ENCODE data around the gene SIPA1L3. TPM values are rescaled to one million over a fixed set of nuclear protein-coding genes. Genes with fewer than 3 reads are reported as not detected.
A peak's percentile ranks its signal among the peaks of the same experiment; 100 is the strongest.

The SIPA1L3 gene
- total and polyA plus RNA-seq, 10 of the 15 experiments (the other 5 are each of a cell fraction or from before 2014, with no cell fraction given) = 0.24 to 66.2 (median 19.1) TPM

DNA sequence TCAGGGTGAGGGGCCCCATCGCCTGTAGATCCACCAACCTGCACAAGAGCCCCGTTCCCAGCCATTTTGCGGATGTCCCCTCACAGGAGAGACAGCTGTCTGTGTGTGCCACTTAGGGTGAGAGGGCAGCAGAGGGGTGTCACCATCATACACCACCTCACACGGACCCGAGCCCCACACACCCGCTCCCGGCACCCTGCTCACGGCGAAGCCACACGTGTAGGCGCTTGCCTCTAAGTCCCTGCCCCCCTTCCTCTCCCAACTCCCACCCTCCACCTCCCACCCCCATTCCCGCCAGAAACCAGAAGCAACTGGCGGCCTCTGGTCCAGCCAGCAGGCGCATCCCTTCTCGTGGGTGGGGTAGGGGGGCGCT, 321.0 kb downstream of the SIPA1L3 start (continued):
- TF ChIP-seq YBX1 (IDR thresholded peaks at IDR 0.05) = no peak
- TF ChIP-seq IKZF1 (conservative IDR thresholded peaks at IDR 0.05) = no peak
- TF ChIP-seq BACH1 (IDR thresholded peaks at IDR 0.05; ENCODE audit: borderline replicate concordance) = no peak
- no peak for TF ChIP-seq RB1 (IDR thresholded peaks at IDR 0.05; ENCODE audit: borderline replicate concordance)
- TF ChIP-seq MTA3 (IDR thresholded peaks at IDR 0.05; ENCODE audit: borderline replicate concordance, low read length) = no peak
- no peak for TF ChIP-seq IRF4 (IDR thresholded peaks at IDR 0.05; ENCODE audit: low read depth, low read length)

DNA sequence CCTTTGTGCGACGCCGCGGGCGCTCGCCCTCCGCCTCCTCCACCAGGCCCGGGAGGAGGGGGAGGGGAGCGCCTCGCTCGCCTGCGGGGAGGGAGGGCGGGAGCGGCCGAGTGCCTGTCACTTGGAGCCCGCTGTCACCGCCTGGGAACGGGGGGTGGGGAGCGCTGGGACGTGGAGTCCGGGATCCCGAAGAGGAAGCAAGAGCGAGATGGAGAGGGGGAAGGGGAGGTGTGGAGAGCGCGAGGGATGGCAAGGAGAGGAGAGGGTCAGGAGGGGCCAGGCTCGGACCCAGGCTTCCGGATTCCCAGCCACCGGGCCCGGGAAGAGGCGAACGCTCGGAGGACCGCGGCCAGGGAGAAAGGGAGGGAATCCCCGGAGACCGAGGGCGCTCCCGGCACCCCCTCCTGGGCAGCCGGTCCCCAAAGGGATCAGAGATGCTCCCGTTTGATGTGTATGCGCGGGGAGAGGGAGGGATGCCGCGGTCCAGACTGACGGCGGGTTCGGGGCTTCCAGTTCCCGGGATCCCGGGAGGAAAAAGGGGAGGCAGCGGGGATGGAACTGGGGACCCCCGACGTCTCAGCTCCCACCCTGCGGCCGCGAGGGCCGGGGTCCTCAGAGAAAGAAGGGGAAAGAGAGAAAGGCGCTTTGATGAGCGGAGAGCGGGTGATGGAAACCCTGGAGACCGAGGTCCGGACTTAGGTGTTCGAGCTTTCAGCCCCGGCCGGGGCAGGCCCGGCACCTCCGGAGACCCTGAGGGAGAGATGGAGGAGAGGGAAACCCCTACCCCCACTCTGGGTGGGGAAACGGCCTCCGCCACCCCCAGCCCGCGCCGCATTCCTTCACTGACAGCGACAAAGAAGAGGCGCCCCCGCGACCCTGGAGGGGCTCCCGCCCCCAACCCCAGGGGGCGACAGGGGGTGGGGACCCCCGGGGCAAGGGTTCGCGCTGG, 321.8 kb downstream of the SIPA1L3 start:
- ChIA-PET SMC1A (ENCODE audit: uncharacterized antibody, unreplicated experiment) (no interaction called here), POLR2A (no interaction called here), CTCF (no interaction called here), RAD21 (ENCODE audit: unreplicated experiment) (no interaction called here)
- Histone ChIP-seq H3K4me2 (ENCODE audit: control insufficient read depth, insufficient read depth) (peak overlapping the region; percentile 50), H3K4me1 (ENCODE audit: control insufficient read depth, insufficient read depth, low read length) (0 out of 2 replicates have a peak, but pooled peaks cover 4% of the 10 kb centered on the region), H3K27me3 (replicated peaks in 1 of 2; ENCODE audit: control insufficient read depth in 2 of 2, insufficient read depth in 2 of 2, low read length in 1 of 2) (peaks cover 6 to 8% of the 10 kb centered on the region in 2 experiments; a peak in 3 of 4 replicates), H3K36me3 (ENCODE audit: control insufficient read depth in 2 of 2, insufficient read depth in 2 of 2, low read length in 1 of 2) (no peaks in the 10 kb centered on the region), H4K20me1 (ENCODE audit: control insufficient read depth, insufficient read depth) (no peaks in the 10 kb centered on the region), H3K27ac (ENCODE audit: control insufficient read depth, insufficient read depth) (no peak overlapping the region), H3K9me3 (replicated peaks; ENCODE audit: control insufficient read depth, insufficient read depth, low read length) (no peaks in the 10 kb centered on the region), H3K4me3 (peak overlapping the region; percentile 41; the same call in 1 of the 2 replicates), H2AFZ (ENCODE audit: control insufficient read depth, low read depth, low read length) (no peak overlapping the region), H3K79me2 (ENCODE audit: control insufficient read depth, insufficient read depth, low read length) (no peaks in the 10 kb centered on the region), H3K9ac (ENCODE audit: control insufficient read depth, insufficient read depth, low read length) (no peak overlapping the region)
- intact Hi-C loops (cut with micrococcal nuclease; ENCODE audit: unreplicated experiment) (loop anchor here (5.0 kb wide), 1 partner anchor 331 kb away; no protein-coding TSS in a partner anchor), in situ Hi-C loops (cut with MboI) (no loop called here)
- FAIRE-seq (no peak), ATAC-seq (no peak), DNase-seq (ENCODE audit: low read depth, low spot score) (no peak)
- BruUV-seq (replicated peaks) = no TSS peak
- 7% methylated on average over 48 of the region's 80 CpGs for WGBS (ENCODE audit: insufficient coverage, insufficient replicate concordance, low lambda C conversion rate, missing lambda C conversion rate)
- TF ChIP-seq, protein P1, sequence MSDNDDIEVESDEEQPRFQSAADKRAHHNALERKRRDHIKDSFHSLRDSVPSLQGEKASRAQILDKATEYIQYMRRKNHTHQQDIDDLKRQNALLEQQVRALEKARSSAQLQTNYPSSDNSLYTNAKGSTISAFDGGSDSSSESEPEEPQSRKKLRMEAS (IDR thresholded peaks at IDR 0.05; ENCODE audit: low read depth, low read length) = no peak
- TF ChIP-seq NRF1 (conservative IDR thresholded peaks at IDR 0.05; ENCODE audit: low read depth, low read length) = no peak
- TF ChIP-seq, protein P2, sequence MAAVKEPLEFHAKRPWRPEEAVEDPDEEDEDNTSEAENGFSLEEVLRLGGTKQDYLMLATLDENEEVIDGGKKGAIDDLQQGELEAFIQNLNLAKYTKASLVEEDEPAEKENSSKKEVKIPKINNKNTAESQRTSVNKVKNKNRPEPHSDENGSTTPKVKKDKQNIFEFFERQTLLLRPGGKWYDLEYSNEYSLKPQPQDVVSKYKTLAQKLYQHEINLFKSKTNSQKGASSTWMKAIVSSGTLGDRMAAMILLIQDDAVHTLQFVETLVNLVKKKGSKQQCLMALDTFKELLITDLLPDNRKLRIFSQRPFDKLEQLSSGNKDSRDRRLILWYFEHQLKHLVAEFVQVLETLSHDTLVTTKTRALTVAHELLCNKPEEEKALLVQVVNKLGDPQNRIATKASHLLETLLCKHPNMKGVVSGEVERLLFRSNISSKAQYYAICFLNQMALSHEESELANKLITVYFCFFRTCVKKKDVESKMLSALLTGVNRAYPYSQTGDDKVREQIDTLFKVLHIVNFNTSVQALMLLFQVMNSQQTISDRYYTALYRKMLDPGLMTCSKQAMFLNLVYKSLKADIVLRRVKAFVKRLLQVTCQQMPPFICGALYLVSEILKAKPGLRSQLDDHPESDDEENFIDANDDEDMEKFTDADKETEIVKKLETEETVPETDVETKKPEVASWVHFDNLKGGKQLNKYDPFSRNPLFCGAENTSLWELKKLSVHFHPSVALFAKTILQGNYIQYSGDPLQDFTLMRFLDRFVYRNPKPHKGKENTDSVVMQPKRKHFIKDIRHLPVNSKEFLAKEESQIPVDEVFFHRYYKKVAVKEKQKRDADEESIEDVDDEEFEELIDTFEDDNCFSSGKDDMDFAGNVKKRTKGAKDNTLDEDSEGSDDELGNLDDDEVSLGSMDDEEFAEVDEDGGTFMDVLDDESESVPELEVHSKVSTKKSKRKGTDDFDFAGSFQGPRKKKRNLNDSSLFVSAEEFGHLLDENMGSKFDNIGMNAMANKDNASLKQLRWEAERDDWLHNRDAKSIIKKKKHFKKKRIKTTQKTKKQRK (IDR thresholded peaks at IDR 0.05; ENCODE audit: low read depth, low read length) = no peak
- TF ChIP-seq EP300 (IDR thresholded peaks at IDR 0.05; ENCODE audit: borderline replicate concordance in 1 of 2, control insufficient read depth in 1 of 2, low read depth in 2 of 2, low read length in 2 of 2) = no peak
- TF ChIP-seq KLF5 (IDR thresholded peaks at IDR 0.05; ENCODE audit: partially characterized antibody) = no peak
- TF ChIP-seq RAD51 (IDR thresholded peaks at IDR 0.05) = no peak
- no peak for TF ChIP-seq FOXK2 (IDR thresholded peaks at IDR 0.05)
- TF ChIP-seq PAX5 (IDR thresholded peaks at IDR 0.05; ENCODE audit: borderline replicate concordance, low read depth, low read length) = no peak
- no peak for TF ChIP-seq CBFB (IDR thresholded peaks at IDR 0.05; ENCODE audit: low read depth)
- no peak for TF ChIP-seq SUZ12 (IDR thresholded peaks at IDR 0.05; ENCODE audit: unreplicated experiment)
- no peak for TF ChIP-seq IRF4 (IDR thresholded peaks at IDR 0.05; ENCODE audit: low read depth, low read length)
- TF ChIP-seq NR2C2 (IDR thresholded peaks at IDR 0.05; ENCODE audit: borderline replicate concordance, control insufficient read depth, insufficient read length, low read depth) = no peak
- no peak for TF ChIP-seq JUND (IDR thresholded peaks at IDR 0.05; ENCODE audit: low read depth, low read length)
- TF ChIP-seq MYC (IDR thresholded peaks at IDR 0.05; ENCODE audit: insufficient read depth, insufficient read length, insufficient replicate concordance, low read length, severe bottlenecking) = no peak

Measured in GM12878 (cell line).